OCI-LY7 (cell line): ENCODE data around the gene AOAH. TPM values are rescaled to one million over a fixed set of nuclear protein-coding genes. Genes with fewer than 3 reads are reported as not detected.

Source experiments
- BruUV-seq: library from RNA; stranded (reverse); fragments of 400-500 nt; replicated peaks from 2 replicates; lab custom pipeline; 2021; lab: Mats Ljungman, UMichigan
- CTCF ChIA-PET: fragments of 300-600 bp; sonication (Branson Sonifier 250); formaldehyde crosslinking; loops from one replicate; lab custom pipeline; 2022; ENCODE audit warnings: antibody characterized with exemption; ENCODE audit not compliant: unreplicated experiment; lab: Charles Lee
- POLR2A ChIA-PET: fragments of 300-600 bp; sonication (Branson Sonifier 250); formaldehyde crosslinking; loops from one replicate; lab custom pipeline; 2022; ENCODE audit warnings: antibody characterized with exemption; lab: Charles Lee
- DNase-seq: peaks from one replicate; pipeline ENCODE4 v3.0.0-alpha.2; 2015; ENCODE audit warnings: low spot score
- H2AFZ ChIP-seq: fragments of 200-600 bp; sonication (generic), shearing (Covaris generic); 2 replicates; pipeline ENCODE4 v1.6.1; 2014; ENCODE audit warnings: mild to moderate bottlenecking, antibody characterized with exemption, low read length, moderate library complexity
- H3K27ac ChIP-seq: fragments of 200-600 bp; sonication (generic); 2 replicates; pipeline ENCODE4 v1.5.1; 2014; ENCODE audit warnings: mixed run types, low read depth, mild to moderate bottlenecking, moderate library complexity, low read length, inconsistent platforms; ENCODE audit not compliant: poor library complexity, severe bottlenecking
- H3K36me3 ChIP-seq: fragments of 200-600 bp; sonication (generic); 2 replicates; pipeline ENCODE4 v1.6.1; 2014; ENCODE audit warnings: mild to moderate bottlenecking, antibody characterized with exemption, low read length, moderate library complexity, mixed read lengths; ENCODE audit not compliant: insufficient read depth
- H3K4me1 ChIP-seq: fragments of 200-600 bp; sonication (generic); 2 replicates; pipeline ENCODE4 v1.5.1; 2014; ENCODE audit warnings: mild to moderate bottlenecking, low read length; ENCODE audit not compliant: insufficient read depth, poor library complexity, severe bottlenecking
- H3K4me2 ChIP-seq: fragments of 200-600 bp; sonication (generic); 2 replicates; pipeline ENCODE4 v1.6.1; 2014; ENCODE audit warnings: mild to moderate bottlenecking, low read length
- H3K4me3 ChIP-seq: fragments of 200-600 bp; sonication (generic); 2 replicates; pipeline ENCODE4 v1.5.1; 2014; ENCODE audit warnings: mild to moderate bottlenecking, low read depth, low read length; ENCODE audit not compliant: poor library complexity, severe bottlenecking
- H3K79me2 ChIP-seq: fragments of 200-600 bp; sonication (generic); 2 replicates; pipeline ENCODE4 v1.6.1; 2016; ENCODE audit warnings: low read depth, mild to moderate bottlenecking, low read length, moderate library complexity, mixed read lengths; ENCODE audit not compliant: insufficient read depth
- H3K9me2 ChIP-seq: fragments of 200-600 bp; sonication (generic); 2 replicates; pipeline ENCODE4 v1.6.1; 2016; ENCODE audit warnings: mild to moderate bottlenecking, low read length, mixed read lengths; ENCODE audit not compliant: insufficient read depth
- H3K9me3 ChIP-seq: fragments of 200-600 bp; sonication (generic); 2 replicates; pipeline ENCODE4 v1.6.1; 2014; ENCODE audit warnings: mild to moderate bottlenecking, mixed run types, low read length, mixed read lengths
- H4K20me1 ChIP-seq: fragments of 200-600 bp; sonication (generic); 2 replicates; pipeline ENCODE4 v1.6.1; 2014; ENCODE audit warnings: mild to moderate bottlenecking, antibody characterized with exemption, low read length, moderate library complexity, mixed read lengths; ENCODE audit not compliant: insufficient read depth
- EZH2phosphoT487 ChIP-seq: fragments of 200-600 bp; sonication (generic); IDR thresholded peaks from 2 replicates; pipeline ENCODE4 v1.6.1; 2018; ENCODE audit warnings: low read depth, borderline replicate concordance, mild to moderate bottlenecking, mixed run types, antibody characterized with exemption, low read length, moderate library complexity, mixed read lengths
- intact Hi-C: fragments of 100-400 bp; cut with micrococcal nuclease; formaldehyde crosslinking; loops from one replicate; pipeline ENCODE4 v1.10.0; 2022; ENCODE audit not compliant: unreplicated experiment
- total RNA-seq, 2 experiments: library from RNA; depleted of rRNA in 1 of 2; stranded (reverse); fragments of >200 nt in 1 of 2; shearing (Covaris generic) in 1 of 2; gene quantifications; 2 replicates each; pipeline ENCODE4 v1.2.3, GENCODE V29; 2014 to 2022
- TF ChIP-seq, protein P1 (sequence below): fragments of 200-600 bp; sonication (generic); conservative IDR thresholded peaks from 2 replicates; pipeline ENCODE4 v1.5.1; 2014; ENCODE audit warnings: mild to moderate bottlenecking, antibody characterized with exemption, low read length, moderate library complexity, mixed read lengths

AOAH gene
- total RNA-seq, 2 experiments from 2014 or later, result 0.13 to 0.61 TPM

DNA sequence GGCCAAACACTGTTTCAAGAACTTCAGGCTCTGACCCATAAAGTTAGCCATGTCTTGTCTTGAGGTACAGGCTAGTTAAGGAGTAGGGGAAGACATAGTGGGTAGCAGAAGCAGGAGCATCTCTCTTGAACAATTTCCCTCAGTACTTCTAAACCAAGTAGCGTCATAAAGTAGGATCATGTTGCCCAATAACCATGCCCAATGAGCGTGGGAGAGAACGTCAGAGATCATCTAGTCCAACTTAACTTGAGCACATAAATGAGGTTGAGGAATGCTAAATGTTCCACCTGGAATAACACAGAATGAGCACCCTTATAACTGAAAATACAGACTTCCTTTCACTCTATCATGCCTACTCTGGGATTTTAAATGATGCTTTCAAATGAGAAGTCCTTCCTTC, 134.9 kb downstream of the AOAH start:
- no peaks in the 10 kb centered on the region for H3K36me3 ChIP-seq
- no TSS peak for BruUV-seq
- no peaks in the 10 kb centered on the region for H3K79me2 ChIP-seq
- intact Hi-C loops, result no loop called here
- no peak overlapping the region for H3K4me2 ChIP-seq
- CTCF ChIA-PET, result no interaction called here
- TF ChIP-seq, protein P1, sequence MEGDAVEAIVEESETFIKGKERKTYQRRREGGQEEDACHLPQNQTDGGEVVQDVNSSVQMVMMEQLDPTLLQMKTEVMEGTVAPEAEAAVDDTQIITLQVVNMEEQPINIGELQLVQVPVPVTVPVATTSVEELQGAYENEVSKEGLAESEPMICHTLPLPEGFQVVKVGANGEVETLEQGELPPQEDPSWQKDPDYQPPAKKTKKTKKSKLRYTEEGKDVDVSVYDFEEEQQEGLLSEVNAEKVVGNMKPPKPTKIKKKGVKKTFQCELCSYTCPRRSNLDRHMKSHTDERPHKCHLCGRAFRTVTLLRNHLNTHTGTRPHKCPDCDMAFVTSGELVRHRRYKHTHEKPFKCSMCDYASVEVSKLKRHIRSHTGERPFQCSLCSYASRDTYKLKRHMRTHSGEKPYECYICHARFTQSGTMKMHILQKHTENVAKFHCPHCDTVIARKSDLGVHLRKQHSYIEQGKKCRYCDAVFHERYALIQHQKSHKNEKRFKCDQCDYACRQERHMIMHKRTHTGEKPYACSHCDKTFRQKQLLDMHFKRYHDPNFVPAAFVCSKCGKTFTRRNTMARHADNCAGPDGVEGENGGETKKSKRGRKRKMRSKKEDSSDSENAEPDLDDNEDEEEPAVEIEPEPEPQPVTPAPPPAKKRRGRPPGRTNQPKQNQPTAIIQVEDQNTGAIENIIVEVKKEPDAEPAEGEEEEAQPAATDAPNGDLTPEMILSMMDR, result no peak
- no peak for TF ChIP-seq EZH2phosphoT487
- no peaks in the 10 kb centered on the region for H3K9me3 ChIP-seq
- no peaks in the 10 kb centered on the region for H3K9me2 ChIP-seq
- no peak overlapping the region for H2AFZ ChIP-seq
- H3K4me3 ChIP-seq, result no peak overlapping the region
- H4K20me1 ChIP-seq, result no peaks in the 10 kb centered on the region
- no peak overlapping the region for H3K27ac ChIP-seq
- no peak for DNase-seq
- POLR2A ChIA-PET, result interaction anchor here (0.7 kb wide), 1 partner anchor 12 kb away, joined by 3 read pairs; no protein-coding TSS in a partner anchor
- H3K4me1 ChIP-seq, result no peaks in the 10 kb centered on the region

GRCh38 chr7:36583318-36583717, 141.0 kb downstream of the AOAH start:
- H2AFZ ChIP-seq, result no peak overlapping the region
- no TSS peak for BruUV-seq
- CTCF ChIA-PET, result no interaction called here
- H3K9me3 ChIP-seq, result no peaks in the 10 kb centered on the region
- H3K36me3 ChIP-seq, result no peaks in the 10 kb centered on the region
- DNase-seq, result no peak
- no peaks in the 10 kb centered on the region for H4K20me1 ChIP-seq
- intact Hi-C loops, result no loop called here
- H3K79me2 ChIP-seq, result no peaks in the 10 kb centered on the region
- H3K27ac ChIP-seq, result no peak overlapping the region
- no peak for TF ChIP-seq EZH2phosphoT487
- TF ChIP-seq, protein P1, result no peak
- no peak overlapping the region for H3K4me2 ChIP-seq
- no peaks in the 10 kb centered on the region for H3K9me2 ChIP-seq
- no peak overlapping the region for H3K4me3 ChIP-seq
- POLR2A ChIA-PET, result no interaction called here
- no peaks in the 10 kb centered on the region for H3K4me1 ChIP-seq

GRCh38 chr7:36575832-36576231, 148.5 kb downstream of the AOAH start:
- BruUV-seq, result no TSS peak
- H3K4me3 ChIP-seq, result no peak overlapping the region
- no peaks in the 10 kb centered on the region for H3K79me2 ChIP-seq
- H3K27ac ChIP-seq, result no peak overlapping the region
- H3K4me2 ChIP-seq, result no peak overlapping the region
- no peaks in the 10 kb centered on the region for H3K4me1 ChIP-seq
- H2AFZ ChIP-seq, result no peak overlapping the region
- H4K20me1 ChIP-seq, result no peaks in the 10 kb centered on the region
- TF ChIP-seq, protein P1, result no peak
- no peak for TF ChIP-seq EZH2phosphoT487
- CTCF ChIA-PET, result no interaction called here
- POLR2A ChIA-PET, result no interaction called here
- H3K9me2 ChIP-seq, result no peaks in the 10 kb centered on the region
- H3K36me3 ChIP-seq, result no peaks in the 10 kb centered on the region
- DNase-seq, result no peak
- H3K9me3 ChIP-seq, result no peaks in the 10 kb centered on the region
- intact Hi-C loops, result no loop called here
